Neural cell (in vitro differentiated cells): Measurements from ENCODE around the gene LDLRAD3. TPM values are rescaled to one million over a fixed set of nuclear protein-coding genes. Genes with fewer than 3 reads are reported as not detected.

Experiments
- H2AFZ ChIP-seq: fragments of 200-600, 300-800 bp; sonication (generic), shearing (Covaris generic); 2 replicates; pipeline ENCODE4 v1.6.0; 2014; ENCODE audit warnings: low read depth, mild to moderate bottlenecking, antibody characterized with exemption, low read length, moderate library complexity
- H3F3A ChIP-seq: fragments of 200-600 bp; shearing (Covaris generic); 2 replicates; pipeline ENCODE4 v1.6.1; 2016; ENCODE audit warnings: mild to moderate bottlenecking, moderate library complexity, mixed read lengths, antibody characterized with exemption, low read length; ENCODE audit not compliant: insufficient read depth, poor library complexity, severe bottlenecking
- H3K27ac ChIP-seq: fragments of 200-600, 300-800 bp; sonication (generic), shearing (Covaris generic); 2 replicates; pipeline ENCODE4 v1.5.1; 2014; ENCODE audit warnings: mild to moderate bottlenecking, low read length, moderate library complexity
- H3K27me3 ChIP-seq: fragments of 300-800, 200-600 bp; sonication (generic), shearing (Covaris generic); 2 replicates; pipeline ENCODE4 v1.6.0; 2014; ENCODE audit warnings: mild to moderate bottlenecking, low read depth, low read length, moderate library complexity; ENCODE audit not compliant: insufficient read depth
- H3K36me3 ChIP-seq: fragments of 300-800, 200-600 bp; sonication (generic), shearing (Covaris generic); 2 replicates; pipeline ENCODE4 v1.5.1; 2014; ENCODE audit warnings: mild to moderate bottlenecking, antibody characterized with exemption, low read length, moderate library complexity; ENCODE audit not compliant: insufficient read depth
- H3K4me2 ChIP-seq: fragments of 300-800, 200-600 bp; sonication (generic), shearing (Covaris generic); 2 replicates; pipeline ENCODE4 v1.6.0; 2014; ENCODE audit warnings: mild to moderate bottlenecking, low read length
- H3K4me3 ChIP-seq: fragments of 300-800, 200-600 bp; sonication (generic), shearing (Covaris generic); 2 replicates; pipeline ENCODE4 v1.5.1; 2014; ENCODE audit warnings: mild to moderate bottlenecking, low read length, moderate library complexity
- H3K79me2 ChIP-seq: fragments of 200-600 bp; shearing (Covaris generic); replicated peaks from 2 replicates; pipeline ENCODE4 v1.6.0; 2014; ENCODE audit warnings: mild to moderate bottlenecking, low read length, moderate library complexity; ENCODE audit not compliant: insufficient read depth
- H3K9ac ChIP-seq: fragments of 300-800, 200-600 bp; sonication (generic), shearing (Covaris generic); 2 replicates; pipeline ENCODE4 v1.6.1; 2016; ENCODE audit warnings: mild to moderate bottlenecking, low read length, mixed read lengths
- H3K9me2 ChIP-seq: fragments of 200-600 bp; shearing (Covaris generic); 2 replicates; pipeline ENCODE4 v1.6.1; 2016; ENCODE audit warnings: mild to moderate bottlenecking, low read length, mixed read lengths; ENCODE audit not compliant: insufficient read depth
- H3K9me3 ChIP-seq: fragments of 200-600, 300-800 bp; sonication (generic), shearing (Covaris generic); 2 replicates; pipeline ENCODE4 v1.6.1; 2016; ENCODE audit warnings: mild to moderate bottlenecking, mixed run types, low read length, moderate library complexity, mixed read lengths
- H4K20me1 ChIP-seq: fragments of 200-600 bp; shearing (Covaris generic); 2 replicates; pipeline ENCODE4 v1.6.1; 2016; ENCODE audit warnings: mild to moderate bottlenecking, mixed run types; ENCODE audit not compliant: insufficient read depth
- EP300 ChIP-seq: fragments of 450-650 bp; conservative IDR thresholded peaks from 2 replicates; pipeline ENCODE4 v1.6.1; 2014; ENCODE audit warnings: antibody characterized with exemption, mild to moderate bottlenecking, moderate library complexity; ENCODE audit not compliant: poor library complexity, severe bottlenecking
- EZH2 ChIP-seq: fragments of 200-600, 300-800 bp; shearing (Covaris generic), sonication (generic); IDR thresholded peaks from 2 replicates; pipeline ENCODE4 v1.6.1; 2014; ENCODE audit warnings: antibody characterized with exemption, low read length, borderline replicate concordance, mild to moderate bottlenecking; ENCODE audit not compliant: insufficient read depth, poor library complexity, severe bottlenecking
- MXI1 ChIP-seq: fragments of 450-650 bp; conservative IDR thresholded peaks from 2 replicates; pipeline ENCODE4 v1.6.1; 2014; ENCODE audit warnings: antibody characterized with exemption, mild to moderate bottlenecking; ENCODE audit not compliant: poor library complexity, severe bottlenecking
- POLR2AphosphoS5 ChIP-seq: IDR thresholded peaks from 2 replicates; pipeline ENCODE4 v1.6.1; 2012
- RAD21 ChIP-seq: fragments of 450-650 bp; conservative IDR thresholded peaks from 2 replicates; pipeline ENCODE4 v1.6.1; 2014; ENCODE audit warnings: antibody characterized with exemption, mild to moderate bottlenecking, moderate library complexity
- SMC3 ChIP-seq: fragments of 450-650 bp; conservative IDR thresholded peaks from 2 replicates; pipeline ENCODE4 v1.6.1; 2014; ENCODE audit warnings: antibody characterized with exemption, mild to moderate bottlenecking, moderate library complexity; ENCODE audit not compliant: poor library complexity
- TAF1 ChIP-seq: IDR thresholded peaks from 2 replicates; pipeline ENCODE4 v1.6.1; 2012; ENCODE audit warnings: low read depth
- polyA plus RNA-seq: library from polyadenylated mRNA; depleted of rRNA; stranded (reverse); fragments of >200 nt; gene quantifications from 2 replicates; pipeline ENCODE4 v1.2.3, GENCODE V29; 2014
- TF ChIP-seq, protein P1 (sequence below): IDR thresholded peaks from 2 replicates; pipeline ENCODE4 v1.6.1; 2012; ENCODE audit warnings: borderline replicate concordance
- TF ChIP-seq, protein P2 (sequence below): fragments of 450-650 bp; IDR thresholded peaks from 2 replicates; pipeline ENCODE4 v1.5.1; 2014; ENCODE audit warnings: antibody characterized with exemption, mild to moderate bottlenecking, moderate library complexity; ENCODE audit not compliant: poor library complexity, severe bottlenecking

Gene LDLRAD3
- polyA plus RNA-seq, 1 donor from 2014 or later: 3.5 TPM

DNA sequence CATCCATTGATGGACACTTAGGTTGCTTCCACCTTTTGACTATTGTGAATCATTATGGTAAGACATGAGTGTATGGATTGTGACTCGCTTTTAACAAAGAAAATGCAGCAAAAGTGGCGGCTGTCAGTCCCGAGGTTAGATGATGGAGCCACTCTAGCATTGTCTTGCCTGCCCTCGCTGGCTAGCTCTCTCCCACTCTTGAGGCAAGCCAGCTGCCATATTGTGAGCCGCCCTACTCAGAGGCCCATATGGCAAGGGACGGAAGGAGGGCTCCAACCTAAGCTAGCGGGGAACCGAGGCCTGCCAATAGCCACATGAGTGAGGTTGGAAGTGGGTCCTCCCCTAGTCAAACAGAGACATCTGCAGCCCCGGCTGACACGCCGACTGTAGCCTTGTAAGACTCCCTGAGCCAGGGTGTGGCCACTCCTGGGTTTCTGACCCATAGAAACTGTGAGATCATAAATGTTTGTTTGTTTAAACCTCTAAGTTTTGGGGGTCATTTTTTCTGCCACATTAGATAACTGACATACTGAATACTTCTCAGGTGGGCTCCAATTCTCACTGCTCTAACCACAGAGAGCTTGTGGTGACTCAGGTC is 160.2 kb downstream of the LDLRAD3 start:
- Histone ChIP-seq H3K27me3 (no peaks in the 10 kb centered on the region), H3K4me3 (no peak overlapping the region), H3F3A (no peaks in the 10 kb centered on the region), H3K4me2 (no peak overlapping the region), H3K9me3 (no peaks in the 10 kb centered on the region), H3K9me2 (no peaks in the 10 kb centered on the region), H3K9ac (no peak overlapping the region), H4K20me1 (no peaks in the 10 kb centered on the region), H2AFZ (no peak overlapping the region), H3K79me2 (no peaks in the 10 kb centered on the region), H3K27ac (no peak overlapping the region), H3K36me3 (no peaks in the 10 kb centered on the region)
- TF ChIP-seq MXI1: no peak
- TF ChIP-seq, protein P1, sequence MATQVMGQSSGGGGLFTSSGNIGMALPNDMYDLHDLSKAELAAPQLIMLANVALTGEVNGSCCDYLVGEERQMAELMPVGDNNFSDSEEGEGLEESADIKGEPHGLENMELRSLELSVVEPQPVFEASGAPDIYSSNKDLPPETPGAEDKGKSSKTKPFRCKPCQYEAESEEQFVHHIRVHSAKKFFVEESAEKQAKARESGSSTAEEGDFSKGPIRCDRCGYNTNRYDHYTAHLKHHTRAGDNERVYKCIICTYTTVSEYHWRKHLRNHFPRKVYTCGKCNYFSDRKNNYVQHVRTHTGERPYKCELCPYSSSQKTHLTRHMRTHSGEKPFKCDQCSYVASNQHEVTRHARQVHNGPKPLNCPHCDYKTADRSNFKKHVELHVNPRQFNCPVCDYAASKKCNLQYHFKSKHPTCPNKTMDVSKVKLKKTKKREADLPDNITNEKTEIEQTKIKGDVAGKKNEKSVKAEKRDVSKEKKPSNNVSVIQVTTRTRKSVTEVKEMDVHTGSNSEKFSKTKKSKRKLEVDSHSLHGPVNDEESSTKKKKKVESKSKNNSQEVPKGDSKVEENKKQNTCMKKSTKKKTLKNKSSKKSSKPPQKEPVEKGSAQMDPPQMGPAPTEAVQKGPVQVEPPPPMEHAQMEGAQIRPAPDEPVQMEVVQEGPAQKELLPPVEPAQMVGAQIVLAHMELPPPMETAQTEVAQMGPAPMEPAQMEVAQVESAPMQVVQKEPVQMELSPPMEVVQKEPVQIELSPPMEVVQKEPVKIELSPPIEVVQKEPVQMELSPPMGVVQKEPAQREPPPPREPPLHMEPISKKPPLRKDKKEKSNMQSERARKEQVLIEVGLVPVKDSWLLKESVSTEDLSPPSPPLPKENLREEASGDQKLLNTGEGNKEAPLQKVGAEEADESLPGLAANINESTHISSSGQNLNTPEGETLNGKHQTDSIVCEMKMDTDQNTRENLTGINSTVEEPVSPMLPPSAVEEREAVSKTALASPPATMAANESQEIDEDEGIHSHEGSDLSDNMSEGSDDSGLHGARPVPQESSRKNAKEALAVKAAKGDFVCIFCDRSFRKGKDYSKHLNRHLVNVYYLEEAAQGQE: no peak
- TF ChIP-seq RAD21: no peak
- no peak for TF ChIP-seq TAF1
- no peak for TF ChIP-seq EP300
- TF ChIP-seq SMC3: no peak
- TF ChIP-seq POLR2AphosphoS5: no peak
- TF ChIP-seq, protein P2, sequence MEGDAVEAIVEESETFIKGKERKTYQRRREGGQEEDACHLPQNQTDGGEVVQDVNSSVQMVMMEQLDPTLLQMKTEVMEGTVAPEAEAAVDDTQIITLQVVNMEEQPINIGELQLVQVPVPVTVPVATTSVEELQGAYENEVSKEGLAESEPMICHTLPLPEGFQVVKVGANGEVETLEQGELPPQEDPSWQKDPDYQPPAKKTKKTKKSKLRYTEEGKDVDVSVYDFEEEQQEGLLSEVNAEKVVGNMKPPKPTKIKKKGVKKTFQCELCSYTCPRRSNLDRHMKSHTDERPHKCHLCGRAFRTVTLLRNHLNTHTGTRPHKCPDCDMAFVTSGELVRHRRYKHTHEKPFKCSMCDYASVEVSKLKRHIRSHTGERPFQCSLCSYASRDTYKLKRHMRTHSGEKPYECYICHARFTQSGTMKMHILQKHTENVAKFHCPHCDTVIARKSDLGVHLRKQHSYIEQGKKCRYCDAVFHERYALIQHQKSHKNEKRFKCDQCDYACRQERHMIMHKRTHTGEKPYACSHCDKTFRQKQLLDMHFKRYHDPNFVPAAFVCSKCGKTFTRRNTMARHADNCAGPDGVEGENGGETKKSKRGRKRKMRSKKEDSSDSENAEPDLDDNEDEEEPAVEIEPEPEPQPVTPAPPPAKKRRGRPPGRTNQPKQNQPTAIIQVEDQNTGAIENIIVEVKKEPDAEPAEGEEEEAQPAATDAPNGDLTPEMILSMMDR: no peak
- no peak for TF ChIP-seq EZH2

- Histone ChIP-seq H3K27ac (no peak overlapping the region), H3K4me2 (no peak overlapping the region), H4K20me1 (no peaks in the 10 kb centered on the region)
Observed at GRCh38 chr11:36104660-36104992, 160.8 kb downstream of the LDLRAD3 start.

More at GRCh38 chr11:36104660-36104992, 160.8 kb downstream of the LDLRAD3 start:
- Histone ChIP-seq H3K27me3 (no peaks in the 10 kb centered on the region), H3K79me2 (no peaks in the 10 kb centered on the region), H3K9ac (no peak overlapping the region), H3F3A (no peaks in the 10 kb centered on the region), H3K9me2 (no peaks in the 10 kb centered on the region), H3K4me3 (no peak overlapping the region), H2AFZ (no peak overlapping the region), H3K36me3 (no peaks in the 10 kb centered on the region), H3K9me3 (no peaks in the 10 kb centered on the region)
- TF ChIP-seq EP300 (no peak), SMC3 (no peak), POLR2AphosphoS5 (no peak), TAF1 (no peak), MXI1 (no peak), RAD21 (no peak), EZH2 (no peak)
- TF ChIP-seq, protein P1: no peak
- TF ChIP-seq, protein P2: no peak
